GM12878 (cell line): Measurements from ENCODE around the gene OR4K2. TPM values are rescaled to one million over a fixed set of nuclear protein-coding genes. Genes with fewer than 3 reads are reported as not detected.

Experiments used
- ATAC-seq: fragments of 200-7000 bp; cut with Tn5 transposase; 3 replicates; pipeline ENCODE4 v1.9.1; 2020; ENCODE audit warnings: mild to moderate bottlenecking, moderate library complexity
- BruUV-seq: library from RNA; stranded (reverse); fragments of 400-500 nt; replicated peaks from 2 replicates; lab custom pipeline; 2021; lab: Mats Ljungman, UMichigan
- CTCF ChIA-PET: fragments of 300-600 bp; sonication (Branson Sonifier 250); formaldehyde crosslinking; extraction: SDS; loops from one replicate; lab custom pipeline; 2021; ENCODE audit warnings: inconsistent platforms; lab: Yijun Ruan, JAX
- POLR2A ChIA-PET: fragments of 350-600 bp; formaldehyde crosslinking; extraction: SDS; loops from one replicate; lab custom pipeline; 2021; ENCODE audit warnings: inconsistent platforms; lab: Charles Lee
- RAD21 ChIA-PET: fragments of 300-600 bp; sonication (Branson Sonifier 250); formaldehyde crosslinking; loops from one replicate; lab custom pipeline; 2023; ENCODE audit warnings: antibody characterized with exemption; ENCODE audit not compliant: unreplicated experiment; lab: Charles Lee
- SMC1A ChIA-PET: fragments of 300-600 bp; sonication (Branson Sonifier 250); formaldehyde crosslinking; loops from one replicate; lab custom pipeline; 2023; ENCODE audit not compliant: unreplicated experiment, uncharacterized antibody; lab: Charles Lee
- DNase-seq: peaks from one replicate; pipeline ENCODE4 v3.0.0-alpha.2; 2011; ENCODE audit warnings: low read depth, low spot score
- FAIRE-seq: peaks from 3 replicates; lab custom pipeline; 2011; peaks lifted over from hg19 to GRCh38; lab: Jason Lieb, UNC
- H2AFZ ChIP-seq: 2 replicates; pipeline ENCODE4 v1.6.0; 2011; ENCODE audit warnings: low read depth, low read length, control low read depth; ENCODE audit not compliant: control insufficient read depth
- H3K27ac ChIP-seq: 2 replicates; pipeline ENCODE4 v1.5.1; 2011; ENCODE audit warnings: control low read depth; ENCODE audit not compliant: control insufficient read depth, insufficient read depth
- H3K27me3 ChIP-seq, 2 experiments: replicated peaks in 1 of 2; 2 replicates each; pipeline versions ENCODE4 v1.6.0 to v1.6.1; 2011; ENCODE audit warnings: low read length in 1 of 2; ENCODE audit not compliant: control insufficient read depth in 2 of 2, insufficient read depth in 2 of 2
- H3K36me3 ChIP-seq, 2 experiments: 2 replicates each; pipeline ENCODE4 v1.5.1; 2011; ENCODE audit warnings: low read length in 1 of 2; ENCODE audit not compliant: control insufficient read depth in 2 of 2, insufficient read depth in 2 of 2
- H3K4me1 ChIP-seq: 2 replicates; pipeline ENCODE4 v1.6.1; 2011; ENCODE audit warnings: mild to moderate bottlenecking, low read length, moderate library complexity, mixed read lengths; ENCODE audit not compliant: control insufficient read depth, insufficient read depth
- H3K4me2 ChIP-seq: 2 replicates; pipeline ENCODE4 v1.6.0; 2011; ENCODE audit warnings: control low read depth; ENCODE audit not compliant: control insufficient read depth, insufficient read depth
- H3K4me3 ChIP-seq: fragments of 200-600 bp; sonication (generic); 2 replicates; pipeline ENCODE4 v1.5.1; 2016
- H3K79me2 ChIP-seq: 2 replicates; pipeline ENCODE4 v1.6.0; 2011; ENCODE audit warnings: low read length; ENCODE audit not compliant: control insufficient read depth, insufficient read depth
- H3K9ac ChIP-seq: 2 replicates; pipeline ENCODE4 v1.8.0; 2011; ENCODE audit warnings: low read length, control low read depth, mixed read lengths; ENCODE audit not compliant: control insufficient read depth, insufficient read depth
- H3K9me3 ChIP-seq: replicated peaks from 3 replicates; pipeline ENCODE4 v1.5.1; 2011; ENCODE audit warnings: mild to moderate bottlenecking, low read length; ENCODE audit not compliant: control insufficient read depth, insufficient read depth
- H4K20me1 ChIP-seq: 2 replicates; pipeline ENCODE4 v1.6.0; 2011; ENCODE audit not compliant: control insufficient read depth, insufficient read depth
- BACH1 ChIP-seq: fragments of 450-650 bp; IDR thresholded peaks from 2 replicates; pipeline ENCODE4 v1.6.1; 2017; ENCODE audit warnings: mild to moderate bottlenecking, borderline replicate concordance
- BHLHE40 ChIP-seq, 2 experiments: fragments of 450-650 bp in 1 of 2; IDR thresholded peaks; 2 replicates each; pipeline ENCODE4 v1.6.1; 2011 to 2017; ENCODE audit warnings: low read depth in 2 of 2, borderline replicate concordance in 1 of 2, improper control_type of control experiment in 1 of 2, low read length in 1 of 2, mild to moderate bottlenecking in 1 of 2
- BMI1 ChIP-seq: fragments of 450-650 bp; IDR thresholded peaks from 2 replicates; pipeline ENCODE4 v1.6.1; 2016; ENCODE audit warnings: mild to moderate bottlenecking, moderate library complexity, borderline replicate concordance
- BRCA1 ChIP-seq: IDR thresholded peaks from 2 replicates; pipeline ENCODE4 v1.6.1; 2011; ENCODE audit warnings: low read depth, low read length, improper control_type of control experiment
- CEBPB ChIP-seq, 2 experiments: fragments of 150-350 bp in 1 of 2; IDR thresholded peaks; 2 replicates each; pipeline ENCODE4 v1.6.1; 2012 to 2014; ENCODE audit warnings: low read depth in 2 of 2, low read length in 2 of 2, borderline replicate concordance in 1 of 2, inconsistent platforms in 1 of 2
- CHD2 ChIP-seq: IDR thresholded peaks from 2 replicates; pipeline ENCODE4 v1.6.1; 2011; ENCODE audit warnings: low read depth, low read length, improper control_type of control experiment, borderline replicate concordance
- CHD4 ChIP-seq: fragments of 200-600 bp; sonication (generic); IDR thresholded peaks from 2 replicates; pipeline ENCODE4 v1.6.1; 2016; ENCODE audit warnings: mild to moderate bottlenecking
- HCFC1 ChIP-seq: fragments of 150-350 bp; IDR thresholded peaks from 2 replicates; pipeline ENCODE4 v1.6.1; 2014; ENCODE audit warnings: low read length
- HDAC2 ChIP-seq: fragments of 200-600 bp; sonication (generic); IDR thresholded peaks from 2 replicates; pipeline ENCODE4 v1.6.1; 2017
- KLF5 ChIP-seq: fragments of 450-650 bp; IDR thresholded peaks from 2 replicates; pipeline ENCODE4 v1.6.1; 2014; ENCODE audit warnings: mild to moderate bottlenecking; ENCODE audit not compliant: partially characterized antibody
- SMAD1 ChIP-seq: fragments of 450-650 bp; IDR thresholded peaks from 2 replicates; pipeline ENCODE4 v1.6.1; 2018; ENCODE audit warnings: mild to moderate bottlenecking, low read depth; ENCODE audit not compliant: partially characterized antibody
- SRF ChIP-seq, 2 experiments: IDR thresholded peaks; 2 replicates each; pipeline ENCODE4 v1.6.1; 2011; ENCODE audit warnings: low read depth in 2 of 2, low read length in 2 of 2, mild to moderate bottlenecking in 1 of 2, moderate library complexity in 1 of 2
- SUZ12 ChIP-seq: fragments of 200-600 bp; sonication (generic); IDR thresholded peaks from one replicate; pipeline ENCODE4 v1.6.1; 2018; ENCODE audit warnings: antibody characterized with exemption, mild to moderate bottlenecking; ENCODE audit not compliant: unreplicated experiment
- TCF12 ChIP-seq: IDR thresholded peaks from 2 replicates; pipeline ENCODE4 v1.6.1; 2011; ENCODE audit warnings: low read depth, mild to moderate bottlenecking, low read length
- WRNIP1 ChIP-seq: IDR thresholded peaks from 2 replicates; pipeline ENCODE4 v1.6.1; 2011; ENCODE audit warnings: low read depth, low read length, improper control_type of control experiment, borderline replicate concordance
- ZBED1 ChIP-seq: IDR thresholded peaks from 2 replicates; pipeline ENCODE4 v1.6.1; 2016; ENCODE audit warnings: borderline replicate concordance
- WGBS: methylation state at CpG from one replicate; pipeline ENCODE4 v1.1.6; 2016; ENCODE audit warnings: low lambda C conversion rate; ENCODE audit not compliant: insufficient replicate concordance, insufficient coverage; ENCODE audit errors: missing lambda C conversion rate; 5-methylcytosine and 5-hydroxymethylcytosine counted together
- in situ Hi-C: fragments of 300-500 bp; cut with MboI; formaldehyde crosslinking; loops from 9 replicates; pipeline ENCODE4 v1.14.3; 2018; ENCODE audit warnings: mixed read lengths
- intact Hi-C: fragments of 100-400 bp; cut with micrococcal nuclease; formaldehyde crosslinking; loops from one replicate; pipeline ENCODE4 v1.14.2; 2022; ENCODE audit not compliant: unreplicated experiment
- polyA plus RNA-seq, 11 experiments: library from polyadenylated mRNA; depleted of rRNA in 4 of 11; unstranded in 6 of 11; stranded (reverse) in 5 of 11; fragments of >200 nt; fragmentation: Nextera tagmentation in 4 of 11; fragmentation: Illumina TruSeq in 1 of 11; extraction: Ambion mirVana in 4 of 11; extraction: Trizol in 1 of 11; gene quantifications; 1 replicate in 1 of 11; 2 replicates in 10 of 11; pipeline versions ENCODE4 v1.2.1 to v1.2.3, GENCODE V29; 2011 to 2016; ENCODE audit warnings: inconsistent platforms in 2 of 11, missing spikeins in 2 of 11, low read depth in 1 of 11
- total RNA-seq, 4 experiments: library from RNA; depleted of rRNA in 3 of 4; stranded (reverse); fragments of >200 nt in 3 of 4; fragmentation: Illumina TruSeq in 1 of 4; extraction: Trizol in 1 of 4; gene quantifications; 2 replicates each; pipeline versions ENCODE4 v1.2.1 to v1.2.3, GENCODE V29; 2013 to 2021
- TF ChIP-seq, protein P1 (sequence below): IDR thresholded peaks from 2 replicates; pipeline ENCODE4 v1.6.1; 2011; ENCODE audit warnings: low read depth, mild to moderate bottlenecking, low read length, moderate library complexity, borderline replicate concordance; ENCODE audit errors: extremely low read depth
- TF ChIP-seq, protein P2 (sequence below): fragments of 450-650 bp; IDR thresholded peaks from 2 replicates; pipeline ENCODE4 v1.6.1; 2017; ENCODE audit warnings: mild to moderate bottlenecking
- TF ChIP-seq, protein P3 (sequence below): fragments of 450-650 bp; IDR thresholded peaks from 2 replicates; pipeline ENCODE4 v1.6.1; 2016; ENCODE audit warnings: mild to moderate bottlenecking
- TF ChIP-seq, protein P4 (sequence below): IDR thresholded peaks from 2 replicates; pipeline ENCODE4 v1.6.1; 2012; ENCODE audit warnings: low read depth, low read length, improper control_type of control experiment

The OR4K2 gene
- total and polyA plus RNA-seq, 10 of the 15 experiments (the other 5 are each of a cell fraction or from before 2014, with no cell fraction given): not detected

DNA sequence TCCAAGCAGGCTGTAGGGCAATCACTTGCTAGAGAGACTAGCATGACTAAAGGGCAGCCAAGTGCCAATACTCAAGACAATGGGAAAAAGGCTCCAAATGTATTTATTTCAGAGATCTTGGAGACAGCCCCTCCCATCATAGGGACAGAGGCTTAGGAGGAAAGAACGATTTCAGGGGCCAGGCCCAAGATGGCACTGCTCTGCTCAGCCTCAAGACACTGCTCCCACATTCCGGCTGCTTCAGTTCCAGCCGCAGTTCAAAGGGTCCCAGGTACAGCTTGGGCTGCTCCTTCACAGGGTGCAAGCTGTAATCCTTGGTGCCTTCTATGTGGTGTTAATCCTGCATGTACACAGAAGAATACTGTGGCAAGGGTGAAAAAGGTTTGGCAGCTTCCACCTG is 26.1 kb downstream of the OR4K2 start (continued):
- TF ChIP-seq, protein P1, sequence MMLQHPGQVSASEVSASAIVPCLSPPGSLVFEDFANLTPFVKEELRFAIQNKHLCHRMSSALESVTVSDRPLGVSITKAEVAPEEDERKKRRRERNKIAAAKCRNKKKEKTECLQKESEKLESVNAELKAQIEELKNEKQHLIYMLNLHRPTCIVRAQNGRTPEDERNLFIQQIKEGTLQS: no peak
- TF ChIP-seq CHD4 (no peak), BACH1 (no peak), CEBPB (IDR thresholded peaks at IDR 0.05; ENCODE audit: borderline replicate concordance in 1 of 2, low read depth in 2 of 2, low read length in 2 of 2) (no peak), BRCA1 (no peak), CHD2 (no peak), WRNIP1 (no peak)

DNA sequence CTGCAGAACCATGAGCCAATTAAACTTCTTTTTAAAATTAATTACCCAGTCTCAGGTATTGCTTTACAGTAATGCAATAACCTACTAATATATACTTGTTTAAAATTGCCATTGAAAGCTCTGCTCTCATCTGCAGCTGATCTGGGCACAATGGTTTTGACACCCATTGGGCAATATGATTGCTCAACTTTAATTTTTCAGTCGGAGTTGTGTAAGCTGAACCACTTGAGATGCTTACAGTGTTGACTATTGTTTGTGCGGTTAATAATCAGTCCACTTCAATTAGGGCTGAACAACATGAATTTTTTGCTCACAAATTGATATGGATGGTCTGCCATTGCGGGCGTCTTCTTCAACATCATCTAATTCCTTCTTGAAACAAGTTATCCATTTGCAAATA is 27.5 kb downstream of the OR4K2 start:
- DNase-seq (no peak), ATAC-seq (no peak), FAIRE-seq (no peak)
- ChIA-PET RAD21 (no interaction called here), POLR2A (no interaction called here), SMC1A (no interaction called here), CTCF (no interaction called here)
- Histone ChIP-seq H4K20me1 (no peaks in the 10 kb centered on the region), H3K36me3 (no peaks in the 10 kb centered on the region), H3K4me3 (no peak overlapping the region), H3K4me1 (no peaks in the 10 kb centered on the region), H3K27ac (no peak overlapping the region), H3K27me3 (no peaks in the 10 kb centered on the region; a peak in 1 of 4 replicates), H2AFZ (no peak overlapping the region), H3K4me2 (no peak overlapping the region), H3K79me2 (no peaks in the 10 kb centered on the region), H3K9ac (no peak overlapping the region), H3K9me3 (no peaks in the 10 kb centered on the region)
- intact Hi-C loops (no loop called here), in situ Hi-C loops (no loop called here)
- no TSS peak for BruUV-seq
- 9% methylated on average over 4 of the region's 4 CpGs for WGBS
- TF ChIP-seq BMI1 (no peak), SRF (IDR thresholded peaks at IDR 0.05; ENCODE audit: low read depth in 2 of 2, low read length in 2 of 2) (no peak), TCF12 (no peak), BHLHE40 (IDR thresholded peaks at IDR 0.05; ENCODE audit: borderline replicate concordance in 1 of 2, low read depth in 2 of 2, low read length in 1 of 2) (no peak), ZBED1 (no peak), SMAD1 (no peak), HCFC1 (no peak), KLF5 (no peak), HDAC2 (no peak), SUZ12 (no peak)
- TF ChIP-seq, protein P2, sequence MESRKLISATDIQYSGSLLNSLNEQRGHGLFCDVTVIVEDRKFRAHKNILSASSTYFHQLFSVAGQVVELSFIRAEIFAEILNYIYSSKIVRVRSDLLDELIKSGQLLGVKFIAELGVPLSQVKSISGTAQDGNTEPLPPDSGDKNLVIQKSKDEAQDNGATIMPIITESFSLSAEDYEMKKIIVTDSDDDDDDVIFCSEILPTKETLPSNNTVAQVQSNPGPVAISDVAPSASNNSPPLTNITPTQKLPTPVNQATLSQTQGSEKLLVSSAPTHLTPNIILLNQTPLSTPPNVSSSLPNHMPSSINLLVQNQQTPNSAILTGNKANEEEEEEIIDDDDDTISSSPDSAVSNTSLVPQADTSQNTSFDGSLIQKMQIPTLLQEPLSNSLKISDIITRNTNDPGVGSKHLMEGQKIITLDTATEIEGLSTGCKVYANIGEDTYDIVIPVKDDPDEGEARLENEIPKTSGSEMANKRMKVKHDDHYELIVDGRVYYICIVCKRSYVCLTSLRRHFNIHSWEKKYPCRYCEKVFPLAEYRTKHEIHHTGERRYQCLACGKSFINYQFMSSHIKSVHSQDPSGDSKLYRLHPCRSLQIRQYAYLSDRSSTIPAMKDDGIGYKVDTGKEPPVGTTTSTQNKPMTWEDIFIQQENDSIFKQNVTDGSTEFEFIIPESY: no peak
- TF ChIP-seq, protein P3, sequence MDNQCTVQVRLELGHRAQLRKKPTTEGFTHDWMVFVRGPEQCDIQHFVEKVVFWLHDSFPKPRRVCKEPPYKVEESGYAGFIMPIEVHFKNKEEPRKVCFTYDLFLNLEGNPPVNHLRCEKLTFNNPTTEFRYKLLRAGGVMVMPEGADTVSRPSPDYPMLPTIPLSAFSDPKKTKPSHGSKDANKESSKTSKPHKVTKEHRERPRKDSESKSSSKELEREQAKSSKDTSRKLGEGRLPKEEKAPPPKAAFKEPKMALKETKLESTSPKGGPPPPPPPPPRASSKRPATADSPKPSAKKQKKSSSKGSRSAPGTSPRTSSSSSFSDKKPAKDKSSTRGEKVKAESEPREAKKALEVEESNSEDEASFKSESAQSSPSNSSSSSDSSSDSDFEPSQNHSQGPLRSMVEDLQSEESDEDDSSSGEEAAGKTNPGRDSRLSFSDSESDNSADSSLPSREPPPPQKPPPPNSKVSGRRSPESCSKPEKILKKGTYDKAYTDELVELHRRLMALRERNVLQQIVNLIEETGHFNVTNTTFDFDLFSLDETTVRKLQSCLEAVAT: no peak
- TF ChIP-seq, protein P4, sequence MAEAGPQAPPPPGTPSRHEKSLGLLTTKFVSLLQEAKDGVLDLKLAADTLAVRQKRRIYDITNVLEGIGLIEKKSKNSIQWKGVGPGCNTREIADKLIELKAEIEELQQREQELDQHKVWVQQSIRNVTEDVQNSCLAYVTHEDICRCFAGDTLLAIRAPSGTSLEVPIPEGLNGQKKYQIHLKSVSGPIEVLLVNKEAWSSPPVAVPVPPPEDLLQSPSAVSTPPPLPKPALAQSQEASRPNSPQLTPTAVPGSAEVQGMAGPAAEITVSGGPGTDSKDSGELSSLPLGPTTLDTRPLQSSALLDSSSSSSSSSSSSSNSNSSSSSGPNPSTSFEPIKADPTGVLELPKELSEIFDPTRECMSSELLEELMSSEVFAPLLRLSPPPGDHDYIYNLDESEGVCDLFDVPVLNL: no peak
